OCI-LY3 (cell line): Measurements from ENCODE around the gene ASS1.

Source experiments
- CTCF ChIP-seq: fragments of 200-600, 300-600 bp; sonication (generic); IDR thresholded peaks from 2 replicates; pipeline ENCODE4 v1.5.1; 2014; ENCODE audit warnings: antibody characterized with exemption, low read length, low read depth
- EZH2phosphoT487 ChIP-seq: fragments of 200-600 bp; shearing (Covaris generic); IDR thresholded peaks from 2 replicates; pipeline ENCODE4 v1.6.1; 2018; ENCODE audit warnings: antibody characterized with exemption, mixed run types, low read depth

- TF ChIP-seq CTCF: no peak
- TF ChIP-seq EZH2phosphoT487: no peak
Observed at GRCh38 chr9:130405657-130406257, 39.0 kb upstream of the ASS1 start.
